NB4 (cell line): Measurements from ENCODE around the gene C12orf76.
"Not testable (repeated sequence)": the region's sequence is repeated elsewhere in the genome, so short reads cannot be mapped to it uniquely, and the experiment has no call there.

Experiments
- DNase-seq: peaks from one replicate; pipeline ENCODE4 v3.0.0; 2010; ENCODE audit warnings: low read depth
- H3K4me3 ChIP-seq: one replicate; pipeline ENCODE4 v1.5.1; 2011; ENCODE audit warnings: mild to moderate bottlenecking, low read depth, low read length, moderate library complexity
- MYC ChIP-seq: IDR thresholded peaks from 2 replicates; pipeline ENCODE4 v1.6.1; 2011; ENCODE audit warnings: low read depth, low read length
- POLR2A ChIP-seq: IDR thresholded peaks from 2 replicates; pipeline ENCODE4 v1.6.1; 2011; ENCODE audit warnings: mild to moderate bottlenecking; ENCODE audit not compliant: insufficient read length; ENCODE audit errors: extremely low read depth
- TF ChIP-seq, protein P1 (sequence below): IDR thresholded peaks from 2 replicates; pipeline ENCODE4 v1.6.1; 2011; ENCODE audit warnings: low read depth, low read length
- TF ChIP-seq, protein P2 (sequence below): IDR thresholded peaks from one replicate; pipeline ENCODE4 v1.5.1; 2012; ENCODE audit warnings: low read depth, low read length

C12orf76 gene

DNA sequence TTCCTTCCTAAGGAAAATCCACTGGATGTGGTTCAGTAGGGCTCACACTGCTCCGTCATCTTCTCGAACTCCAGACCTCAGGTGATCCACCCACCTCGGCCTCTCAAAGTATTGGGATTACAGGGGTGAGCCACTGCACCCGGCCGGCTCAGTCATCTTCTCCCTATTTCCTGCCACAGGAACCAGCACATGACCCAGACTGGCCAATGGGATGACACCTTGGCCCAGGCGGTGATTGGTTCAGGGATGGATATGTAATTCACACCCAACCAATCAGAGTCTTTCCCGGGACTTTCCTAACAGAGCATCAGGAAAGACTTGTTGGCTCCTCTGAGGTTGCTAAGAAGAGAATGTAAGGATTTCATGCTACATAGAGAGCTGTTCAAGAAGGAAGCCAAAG, 19.2 kb upstream of the C12orf76 start:
- no peak overlapping the region for H3K4me3 ChIP-seq
- TF ChIP-seq POLR2A (no peak), MYC (no peak)
- TF ChIP-seq, protein P1, sequence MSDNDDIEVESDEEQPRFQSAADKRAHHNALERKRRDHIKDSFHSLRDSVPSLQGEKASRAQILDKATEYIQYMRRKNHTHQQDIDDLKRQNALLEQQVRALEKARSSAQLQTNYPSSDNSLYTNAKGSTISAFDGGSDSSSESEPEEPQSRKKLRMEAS: no peak
- TF ChIP-seq, protein P2, sequence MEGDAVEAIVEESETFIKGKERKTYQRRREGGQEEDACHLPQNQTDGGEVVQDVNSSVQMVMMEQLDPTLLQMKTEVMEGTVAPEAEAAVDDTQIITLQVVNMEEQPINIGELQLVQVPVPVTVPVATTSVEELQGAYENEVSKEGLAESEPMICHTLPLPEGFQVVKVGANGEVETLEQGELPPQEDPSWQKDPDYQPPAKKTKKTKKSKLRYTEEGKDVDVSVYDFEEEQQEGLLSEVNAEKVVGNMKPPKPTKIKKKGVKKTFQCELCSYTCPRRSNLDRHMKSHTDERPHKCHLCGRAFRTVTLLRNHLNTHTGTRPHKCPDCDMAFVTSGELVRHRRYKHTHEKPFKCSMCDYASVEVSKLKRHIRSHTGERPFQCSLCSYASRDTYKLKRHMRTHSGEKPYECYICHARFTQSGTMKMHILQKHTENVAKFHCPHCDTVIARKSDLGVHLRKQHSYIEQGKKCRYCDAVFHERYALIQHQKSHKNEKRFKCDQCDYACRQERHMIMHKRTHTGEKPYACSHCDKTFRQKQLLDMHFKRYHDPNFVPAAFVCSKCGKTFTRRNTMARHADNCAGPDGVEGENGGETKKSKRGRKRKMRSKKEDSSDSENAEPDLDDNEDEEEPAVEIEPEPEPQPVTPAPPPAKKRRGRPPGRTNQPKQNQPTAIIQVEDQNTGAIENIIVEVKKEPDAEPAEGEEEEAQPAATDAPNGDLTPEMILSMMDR: no peak
- DNase-seq: peak; percentile 40

DNA sequence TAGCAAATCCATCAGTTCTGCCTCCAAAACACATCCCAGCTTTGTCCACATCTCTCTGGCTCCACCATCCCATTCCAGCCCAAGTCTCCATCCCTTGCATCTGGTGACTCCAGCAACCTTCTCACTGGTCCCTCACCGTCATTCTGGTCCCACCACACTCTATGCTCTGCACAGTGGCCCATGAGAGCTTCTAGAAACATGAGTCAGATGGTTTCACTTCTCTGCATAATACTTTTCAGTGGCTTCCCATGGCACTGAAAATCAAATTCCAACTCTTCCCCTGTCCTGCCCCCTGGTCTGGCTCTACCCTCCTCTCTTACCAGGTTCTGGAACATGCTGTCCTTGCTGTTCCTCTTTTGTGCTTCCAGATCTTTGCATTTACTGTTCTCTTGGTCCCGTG, 17.2 kb upstream of the C12orf76 start:
- DNase-seq: no peak
- no peak overlapping the region for H3K4me3 ChIP-seq
- TF ChIP-seq MYC (no peak), POLR2A (no peak)

DNA sequence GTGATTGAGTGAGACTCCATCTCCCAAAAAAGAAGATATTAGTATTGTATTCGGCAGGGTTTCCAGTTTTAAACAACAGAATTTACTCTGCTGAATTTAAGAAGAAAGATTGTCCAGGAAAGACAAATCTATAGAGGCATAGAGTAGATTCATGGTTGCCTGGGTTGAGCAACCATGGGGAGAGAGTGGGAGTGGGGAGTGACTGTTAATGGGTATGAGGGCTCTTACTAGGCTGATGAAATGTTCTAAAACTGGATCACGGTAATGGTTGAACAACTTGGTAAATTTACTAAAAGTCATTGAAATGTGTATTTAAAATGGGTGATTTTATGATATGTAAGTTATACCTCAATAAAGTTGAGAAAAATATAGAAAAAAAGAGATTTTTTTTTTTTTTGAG, 13.9 kb upstream of the C12orf76 start:
- peak; percentile 47 for DNase-seq
- TF ChIP-seq MYC: no peak
- no peak for TF ChIP-seq POLR2A
- TF ChIP-seq, protein P1: no peak
- TF ChIP-seq, protein P2: no peak
- H3K4me3 ChIP-seq: no peak overlapping the region

DNA sequence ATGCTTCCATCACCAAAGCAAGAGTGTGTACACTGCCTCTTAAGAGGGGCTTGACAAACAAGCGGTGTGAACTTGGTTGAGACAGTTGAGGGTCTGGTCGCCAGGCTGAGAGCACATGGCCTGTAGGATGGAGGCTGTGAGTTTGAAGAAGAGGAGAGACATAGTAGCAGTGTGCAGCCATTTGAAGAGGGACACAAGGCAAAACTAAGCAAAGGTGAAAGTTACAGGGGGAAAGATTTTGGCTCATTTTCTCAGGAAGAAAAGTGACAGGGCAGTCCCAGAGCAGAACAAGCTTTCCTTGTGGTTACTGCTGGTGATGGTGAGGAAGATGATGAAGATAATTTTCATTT, 11.3 kb upstream of the C12orf76 start:
- no peak overlapping the region for H3K4me3 ChIP-seq
- TF ChIP-seq POLR2A (no peak), MYC (no peak)
- TF ChIP-seq, protein P1: no peak
- TF ChIP-seq, protein P2: no peak
- DNase-seq: no peak

DNA sequence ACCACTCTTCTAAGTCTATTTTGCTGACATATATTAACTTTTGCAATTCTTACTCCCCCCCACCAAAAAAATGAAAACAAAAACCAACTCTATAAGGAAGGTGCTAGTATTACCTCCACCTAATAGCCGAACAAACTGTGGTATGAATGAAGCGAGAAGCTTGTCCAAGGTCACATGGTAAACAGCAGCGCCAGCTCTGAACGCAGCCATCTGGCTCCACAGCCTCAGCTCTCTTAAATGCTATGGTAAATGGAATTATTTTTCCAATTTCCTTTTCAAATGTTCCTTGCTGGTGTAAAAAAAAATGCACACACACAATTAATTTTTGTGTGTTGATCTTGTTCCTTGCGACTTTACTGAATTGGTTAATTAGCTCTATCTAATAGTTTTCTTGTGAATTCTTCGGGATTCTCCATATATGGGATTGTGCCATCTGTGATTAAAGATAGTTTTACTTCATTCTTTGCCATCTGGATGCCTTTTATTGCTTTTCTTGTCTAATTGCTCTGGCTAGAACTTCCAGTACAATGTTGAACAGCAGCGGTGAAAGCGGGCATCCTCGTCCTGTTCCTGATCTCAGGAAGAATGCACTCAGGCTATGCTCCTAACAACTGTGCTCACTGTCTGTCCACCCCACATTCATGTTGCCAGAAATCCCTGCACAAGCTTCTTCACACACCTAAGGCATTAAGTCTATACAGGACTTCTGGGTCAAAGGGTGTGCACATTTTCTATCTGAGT, 10.7 kb upstream of the C12orf76 start:
- no peak overlapping the region for H3K4me3 ChIP-seq
- no peak for DNase-seq
- no peak for TF ChIP-seq POLR2A
- TF ChIP-seq, protein P2: no peak
- no peak for TF ChIP-seq MYC
- TF ChIP-seq, protein P1: no peak

DNA sequence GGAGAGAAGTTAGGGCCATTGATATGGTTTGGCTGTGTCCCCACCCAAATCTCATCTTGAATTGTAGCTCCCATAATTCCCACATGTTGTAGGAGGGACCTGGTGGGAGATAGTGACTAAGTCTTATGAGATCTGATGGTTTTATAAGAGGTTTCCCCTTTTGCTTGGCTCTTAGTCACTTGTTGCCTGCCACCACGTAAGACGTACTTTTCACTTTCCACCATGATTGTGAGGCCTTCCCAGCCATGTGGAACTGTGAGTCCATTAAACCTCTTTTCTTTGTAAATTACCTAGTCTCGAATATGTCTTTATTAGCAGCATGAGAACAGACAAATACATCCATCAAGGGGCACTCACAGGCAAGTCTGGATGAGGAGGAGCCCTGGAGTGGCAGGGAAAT, 8.3 kb upstream of the C12orf76 start:
- H3K4me3 ChIP-seq, DNase-seq: not testable (repeated sequence)

DNA sequence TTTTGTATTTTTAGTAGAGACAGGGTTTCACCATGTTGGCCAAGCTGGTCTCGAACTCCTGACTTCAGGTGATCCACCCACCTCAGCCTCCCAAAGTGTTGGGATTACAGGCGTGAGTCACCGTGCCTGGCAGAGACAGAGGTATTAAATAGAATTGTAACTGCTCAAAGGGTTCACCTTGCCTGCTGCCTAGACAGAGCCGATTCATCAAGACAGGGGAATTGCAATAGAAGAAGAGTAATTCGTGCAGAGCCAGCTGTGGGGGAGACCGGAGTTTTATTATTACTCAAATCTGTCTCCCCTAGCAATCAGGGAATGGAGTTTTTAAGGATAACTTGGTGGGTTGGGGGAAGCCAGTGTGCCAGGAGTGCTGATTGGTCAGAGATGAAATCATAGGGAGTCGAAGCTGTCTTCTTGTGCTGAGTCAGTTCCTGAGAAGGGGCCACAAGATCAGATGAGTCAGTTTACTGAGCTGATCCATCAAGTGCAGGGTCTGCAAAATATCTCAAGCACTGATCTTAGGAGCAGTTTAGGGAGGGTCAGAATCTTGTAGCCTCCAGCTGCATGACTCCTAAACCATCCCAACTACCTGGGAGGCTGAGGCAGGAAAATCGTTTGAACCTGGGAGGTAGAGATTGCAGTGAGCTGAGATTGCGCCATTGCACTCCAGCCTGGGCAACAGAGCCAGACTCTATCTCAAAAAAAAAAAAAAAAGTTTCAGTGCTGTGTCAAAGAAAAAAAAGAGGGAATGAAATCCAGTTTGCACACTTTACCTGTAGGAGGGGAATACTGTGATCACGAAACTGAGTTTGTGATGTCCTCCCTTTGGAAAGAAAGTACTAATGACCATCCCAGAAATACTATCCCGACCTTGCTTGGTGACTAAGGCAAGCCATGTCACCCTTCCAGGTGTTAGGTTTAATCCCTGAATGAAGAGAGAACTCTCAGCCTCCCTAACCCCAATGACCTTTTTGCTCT, 7.3 kb upstream of the C12orf76 start:
- DNase-seq: peak; percentile 91
- not testable (repeated sequence) for H3K4me3 ChIP-seq
